GM11168 (cell line): ENCODE measurements around the gene TIMMDC1.
"Not testable (repeated sequence)": the region's sequence is repeated elsewhere in the genome, so short reads cannot be mapped to it uniquely, and the experiment has no call there.

Experiments
- in situ Hi-C: fragments of 300-500 bp; cut with MboI; formaldehyde crosslinking; loops from one replicate; pipeline ENCODE4 v1.12.0; 2022; ENCODE audit warnings: low sequenced_read_pairs; ENCODE audit not compliant: unreplicated experiment

Gene TIMMDC1

GRCh38 chr3:119508172-119508845 lies 10.0 kb downstream of the TIMMDC1 start:
- in situ Hi-C loops: no loop called here

GRCh38 chr3:119510690-119511089 lies 12.3 kb downstream of the TIMMDC1 start:
- in situ Hi-C loops: no loop called here

GRCh38 chr3:119514637-119515036 lies 16.3 kb downstream of the TIMMDC1 start:
- in situ Hi-C loops: no loop called here

GRCh38 chr3:119517112-119517511 lies 18.8 kb downstream of the TIMMDC1 start:
- in situ Hi-C loops: no loop called here

GRCh38 chr3:119518026-119518425 lies 19.7 kb downstream of the TIMMDC1 start:
- in situ Hi-C loops: no loop called here

- in situ Hi-C loops: no loop called here
These were observed 26.8 kb downstream of the TIMMDC1 start for GRCh38 chr3:119524931-119525662.

- in situ Hi-C loops: no loop called here
These were observed 29.4 kb downstream of the TIMMDC1 start for GRCh38 chr3:119527714-119528113.

- in situ Hi-C loops: no loop called here
These were observed 31.5 kb downstream of the TIMMDC1 start for GRCh38 chr3:119529883-119530282.

- in situ Hi-C loops: no loop called here
These were observed 32.1 kb downstream of the TIMMDC1 start for GRCh38 chr3:119530456-119530855.

- in situ Hi-C loops: no loop called here
These were observed 32.8 kb downstream of the TIMMDC1 start for GRCh38 chr3:119531151-119531550.

- in situ Hi-C loops: no loop called here
These were observed 35.9 kb downstream of the TIMMDC1 start for GRCh38 chr3:119534296-119534695.

GRCh38 chr3:119536757-119537156 lies 38.4 kb downstream of the TIMMDC1 start:
- in situ Hi-C loops: no loop called here

GRCh38 chr3:119538772-119539171 lies 40.4 kb downstream of the TIMMDC1 start:
- in situ Hi-C loops: no loop called here

GRCh38 chr3:119541547-119541946 lies 43.2 kb downstream of the TIMMDC1 start:
- in situ Hi-C loops: no loop called here

- in situ Hi-C loops: no loop called here
These were observed 43.9 kb downstream of the TIMMDC1 start for GRCh38 chr3:119542168-119542767.

GRCh38 chr3:119543147-119543546 lies 44.8 kb downstream of the TIMMDC1 start:
- in situ Hi-C loops: no loop called here

- in situ Hi-C loops: no loop called here
These were observed 48.9 kb downstream of the TIMMDC1 start for GRCh38 chr3:119547227-119547626.

GRCh38 chr3:119548341-119548740 lies 50.0 kb downstream of the TIMMDC1 start:
- in situ Hi-C loops: no loop called here

- in situ Hi-C loops: no loop called here
These were observed 52.0 kb downstream of the TIMMDC1 start for GRCh38 chr3:119550192-119550910.

- in situ Hi-C loops: no loop called here
These were observed 53.3 kb downstream of the TIMMDC1 start for GRCh38 chr3:119551598-119551997.

GRCh38 chr3:119552928-119553327 lies 54.6 kb downstream of the TIMMDC1 start:
- in situ Hi-C loops: not testable (repeated sequence)
